Neural cell (in vitro differentiated cells): ENCODE results near the gene CRIM1.

ENCODE experiments used
- CTCF ChIP-seq: fragments of 450-650 bp; IDR thresholded peaks from 2 replicates; pipeline ENCODE4 v1.5.1; 2014; ENCODE audit warnings: antibody characterized with exemption, mild to moderate bottlenecking, moderate library complexity; ENCODE audit not compliant: poor library complexity, severe bottlenecking
- EP300 ChIP-seq: fragments of 450-650 bp; conservative IDR thresholded peaks from 2 replicates; pipeline ENCODE4 v1.6.1; 2014; ENCODE audit warnings: antibody characterized with exemption, mild to moderate bottlenecking, moderate library complexity; ENCODE audit not compliant: poor library complexity, severe bottlenecking
- EZH2 ChIP-seq: fragments of 200-600, 300-800 bp; shearing (Covaris generic), sonication (generic); IDR thresholded peaks from 2 replicates; pipeline ENCODE4 v1.6.1; 2014; ENCODE audit warnings: antibody characterized with exemption, low read length, borderline replicate concordance, mild to moderate bottlenecking; ENCODE audit not compliant: insufficient read depth, poor library complexity, severe bottlenecking
- MXI1 ChIP-seq: fragments of 450-650 bp; conservative IDR thresholded peaks from 2 replicates; pipeline ENCODE4 v1.6.1; 2014; ENCODE audit warnings: antibody characterized with exemption, mild to moderate bottlenecking; ENCODE audit not compliant: poor library complexity, severe bottlenecking
- POLR2AphosphoS5 ChIP-seq: IDR thresholded peaks from 2 replicates; pipeline ENCODE4 v1.6.1; 2012
- RAD21 ChIP-seq: fragments of 450-650 bp; conservative IDR thresholded peaks from 2 replicates; pipeline ENCODE4 v1.6.1; 2014; ENCODE audit warnings: antibody characterized with exemption, mild to moderate bottlenecking, moderate library complexity
- REST ChIP-seq: IDR thresholded peaks from 2 replicates; pipeline ENCODE4 v1.6.1; 2012; ENCODE audit warnings: borderline replicate concordance
- SMC3 ChIP-seq: fragments of 450-650 bp; conservative IDR thresholded peaks from 2 replicates; pipeline ENCODE4 v1.6.1; 2014; ENCODE audit warnings: antibody characterized with exemption, mild to moderate bottlenecking, moderate library complexity; ENCODE audit not compliant: poor library complexity
- TAF1 ChIP-seq: IDR thresholded peaks from 2 replicates; pipeline ENCODE4 v1.6.1; 2012; ENCODE audit warnings: low read depth

- TF ChIP-seq CTCF (no peak), RAD21 (no peak), TAF1 (no peak), EP300 (no peak), EZH2 (no peak), REST (no peak), MXI1 (no peak), POLR2AphosphoS5 (no peak), SMC3 (no peak)
Observed at GRCh38 chr2:36369716-36370115, 14.1 kb downstream of the CRIM1 start.
